Right hindlimb (tissue), 1 donor: ENCODE results near the gene YPEL5.
A peak's percentile ranks its signal among the peaks of the same experiment; 100 is the strongest.
"Not testable (repeated sequence)": the region's sequence is repeated elsewhere in the genome, so short reads cannot be mapped to it uniquely, and the experiment has no call there.

Source experiments
- DNase-seq: peaks from one replicate; pipeline ENCODE4 v3.0.0-alpha.2; 2018

YPEL5 gene

GRCh38 chr2:30146337-30147195 is at the start of gene YPEL5:
Gene YPEL5, plus strand, starts transcription at chr2:30147007. Its CDS starts 9,645 bp downstream, at chr2:30156652.
- DNase-seq = peak; percentile 100

DNA sequence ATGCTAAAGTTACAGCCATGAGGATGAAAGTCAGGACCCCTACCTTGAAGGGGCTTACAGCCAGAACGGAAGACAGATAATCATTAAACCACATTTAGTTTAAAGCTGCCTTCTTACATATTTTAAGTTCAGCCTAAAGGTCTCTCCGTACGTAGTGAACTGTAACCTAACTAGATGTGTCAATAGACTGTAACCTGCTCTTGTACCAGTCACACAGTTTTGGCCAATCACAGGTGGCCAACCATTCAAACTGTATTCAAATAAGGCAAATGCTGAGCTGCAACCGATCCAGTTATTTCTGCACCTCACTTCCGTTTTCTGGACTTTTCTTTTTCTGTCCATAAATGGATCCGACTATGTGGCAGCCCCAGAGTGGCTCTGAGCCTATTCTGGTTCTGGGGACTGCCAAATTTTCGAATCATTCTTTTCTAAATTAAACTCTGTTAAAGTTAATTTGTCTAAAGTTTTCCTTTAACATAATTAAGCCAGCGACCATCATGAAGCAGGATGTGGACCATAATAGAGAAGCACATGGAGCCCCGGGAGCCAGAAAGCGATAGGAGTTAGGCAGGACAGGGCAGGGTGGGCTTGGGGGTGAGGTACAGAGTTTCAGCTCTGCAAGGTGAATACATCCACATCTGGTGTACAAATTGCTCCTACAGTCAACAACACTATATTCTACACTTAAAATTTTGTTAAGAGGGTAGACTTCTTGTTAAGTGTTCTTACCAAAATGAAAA is 48.4 kb upstream of the YPEL5 start:
- no peak for DNase-seq

DNA sequence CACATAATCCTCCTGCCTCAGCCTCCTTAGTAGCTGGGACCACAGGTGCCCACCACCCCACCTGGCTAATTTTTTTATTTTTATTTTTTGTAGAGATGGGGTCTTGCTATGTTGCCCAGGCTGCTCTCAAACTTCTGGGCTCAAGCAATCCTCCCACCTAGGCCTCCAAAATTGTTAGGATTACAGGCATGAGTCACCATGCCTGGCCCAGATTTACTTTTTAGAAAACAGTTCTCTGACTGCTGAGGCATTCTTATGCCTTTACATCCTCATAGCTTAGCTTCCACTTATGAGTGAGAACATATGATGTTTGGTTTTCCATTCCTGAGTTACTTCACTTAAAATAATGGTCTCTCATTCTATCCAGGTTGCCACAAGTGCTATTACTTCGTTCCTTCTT is 47.4 kb upstream of the YPEL5 start:
- not testable (repeated sequence) for DNase-seq

- DNase-seq = not testable (repeated sequence)
These were observed 46.1 kb upstream of the YPEL5 start for GRCh38 chr2:30100691-30101090.

GRCh38 chr2:30104307-30104706 is 42.5 kb upstream of the YPEL5 start:
- peak; percentile 25 for DNase-seq

DNA sequence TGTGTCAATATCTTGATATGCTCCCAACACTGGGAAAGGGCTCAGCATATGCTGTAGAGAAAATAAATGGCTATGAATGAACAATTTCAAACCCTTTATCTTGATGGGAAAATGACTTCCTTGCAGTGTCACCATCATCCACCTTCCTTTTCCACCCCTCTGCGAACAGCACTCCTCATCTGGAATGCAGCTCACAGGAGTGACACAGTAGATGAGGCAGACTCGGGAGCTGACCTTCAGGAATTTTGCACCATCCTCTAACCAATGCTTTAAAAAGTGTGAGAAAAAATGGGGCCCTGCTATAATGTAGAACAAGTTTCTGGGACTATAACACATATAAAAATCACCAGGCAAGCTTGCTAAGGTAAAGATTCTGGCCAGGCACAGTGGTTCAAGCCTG is 41.3 kb upstream of the YPEL5 start:
- no peak for DNase-seq

GRCh38 chr2:30106543-30106942 is 40.3 kb upstream of the YPEL5 start:
- DNase-seq = no peak

- no peak for DNase-seq
These were observed 38.6 kb upstream of the YPEL5 start for GRCh38 chr2:30108192-30108591.

DNA sequence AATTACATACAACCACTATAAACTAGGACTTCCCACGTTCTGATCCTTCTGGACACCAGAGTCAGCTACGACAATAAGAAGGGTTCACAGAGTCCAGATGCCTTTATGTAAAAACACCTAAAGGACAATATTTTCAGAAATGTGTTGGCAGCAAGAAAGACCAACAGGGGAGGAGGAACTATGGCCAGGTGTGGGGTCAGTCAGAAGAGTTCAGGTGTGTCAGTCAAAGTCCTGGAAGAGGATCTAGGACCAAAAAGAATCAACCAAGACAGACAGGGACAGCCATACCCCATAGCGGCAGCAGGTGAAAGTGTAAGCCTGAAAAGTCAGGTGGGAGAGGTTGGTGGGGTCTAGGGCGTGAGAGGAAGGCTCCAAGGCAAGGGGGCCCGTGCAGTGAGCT is 38.0 kb upstream of the YPEL5 start:
- DNase-seq = no peak

DNA sequence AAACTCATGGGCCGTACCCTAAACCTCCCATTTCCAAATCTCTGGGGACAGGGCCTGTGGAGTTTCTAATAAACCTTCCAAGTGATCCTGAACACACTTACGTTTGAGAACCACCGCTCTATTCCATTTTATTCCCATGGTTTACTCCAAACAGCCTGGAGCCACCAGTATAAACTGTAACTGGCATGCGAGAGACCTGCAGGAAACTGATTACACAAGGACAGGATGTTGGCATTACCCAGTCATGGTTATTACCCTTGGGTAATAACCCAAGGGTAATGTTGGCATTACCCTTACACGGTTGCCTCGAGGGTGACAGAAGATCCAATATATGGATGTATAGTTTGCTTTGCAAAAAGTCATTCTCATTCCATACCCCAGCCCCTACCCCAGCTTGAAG is 37.0 kb upstream of the YPEL5 start:
- no peak for DNase-seq

DNA sequence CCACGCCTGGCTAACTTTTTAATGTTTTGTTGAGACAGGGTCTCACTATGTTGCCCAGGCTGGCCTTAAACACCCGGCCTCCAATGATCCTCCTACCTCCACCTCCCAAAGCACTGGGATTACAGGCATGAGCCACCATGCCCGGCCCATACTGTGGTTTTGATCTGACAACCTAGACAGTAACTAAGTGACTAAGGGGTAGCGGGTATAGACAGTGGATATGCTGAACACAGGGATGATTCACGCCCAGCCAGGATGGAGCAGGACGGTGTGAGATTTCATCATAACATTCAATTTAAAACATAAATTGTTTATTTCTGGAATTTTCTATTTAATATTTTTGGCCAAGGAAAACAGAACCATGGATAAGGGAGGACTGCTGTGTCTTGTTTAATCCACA is 36.0 kb upstream of the YPEL5 start:
- no peak for DNase-seq

DNA sequence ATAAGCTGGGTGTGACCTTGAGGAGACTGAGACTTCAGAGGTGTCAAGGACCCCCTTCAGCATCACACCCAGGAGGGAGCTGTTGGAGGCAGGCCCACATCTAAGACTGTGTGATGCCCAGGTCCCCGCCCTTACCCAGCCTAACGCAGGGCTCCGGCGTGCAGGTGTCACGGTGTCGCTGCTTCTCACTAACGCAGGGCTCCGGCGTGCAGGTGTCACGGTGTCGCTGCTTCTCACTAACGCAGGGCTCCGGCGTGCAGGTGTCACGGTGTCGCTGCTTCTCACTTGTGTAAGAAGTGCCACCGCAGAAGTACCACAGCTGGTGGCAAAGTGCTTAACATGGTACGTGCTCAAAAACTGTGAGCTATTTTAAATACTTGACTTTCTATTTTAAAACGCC is 35.6 kb upstream of the YPEL5 start:
- not testable (repeated sequence) for DNase-seq

- no peak for DNase-seq
These were observed 34.2 kb upstream of the YPEL5 start for GRCh38 chr2:30112561-30112960.

DNA sequence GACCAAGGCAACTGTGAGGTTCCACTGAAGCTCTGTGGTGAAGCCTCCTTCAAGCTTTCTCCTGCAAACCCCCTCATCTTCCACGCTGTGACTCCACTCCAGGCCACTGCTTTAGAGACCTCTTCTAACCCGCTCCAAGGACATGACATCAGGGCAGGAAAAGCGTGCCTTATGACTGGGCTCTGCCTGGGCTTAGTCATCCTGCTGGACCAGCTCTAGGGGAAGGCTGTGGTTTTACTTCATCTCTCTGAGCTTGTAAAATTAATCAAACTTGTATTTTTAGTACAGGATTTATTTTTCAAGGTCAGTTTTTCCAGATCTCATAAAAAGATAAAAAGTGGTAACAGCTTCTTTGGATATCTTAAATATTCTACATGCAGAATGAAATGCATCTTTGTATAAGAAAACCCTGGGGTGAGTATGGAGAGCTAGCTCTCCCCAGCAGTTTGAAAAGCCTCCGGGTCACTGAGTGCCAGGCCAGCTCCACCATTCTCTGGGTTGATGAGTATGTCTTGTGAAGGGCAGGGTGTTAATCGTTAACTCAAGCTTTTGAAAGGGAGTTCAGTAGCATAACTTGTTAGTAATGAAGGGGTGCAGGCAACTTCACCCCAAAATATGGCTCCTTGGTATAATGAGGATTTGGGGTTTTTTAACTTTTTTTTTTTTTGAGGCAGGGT is 33.1 kb upstream of the YPEL5 start:
- DNase-seq = no peak

DNA sequence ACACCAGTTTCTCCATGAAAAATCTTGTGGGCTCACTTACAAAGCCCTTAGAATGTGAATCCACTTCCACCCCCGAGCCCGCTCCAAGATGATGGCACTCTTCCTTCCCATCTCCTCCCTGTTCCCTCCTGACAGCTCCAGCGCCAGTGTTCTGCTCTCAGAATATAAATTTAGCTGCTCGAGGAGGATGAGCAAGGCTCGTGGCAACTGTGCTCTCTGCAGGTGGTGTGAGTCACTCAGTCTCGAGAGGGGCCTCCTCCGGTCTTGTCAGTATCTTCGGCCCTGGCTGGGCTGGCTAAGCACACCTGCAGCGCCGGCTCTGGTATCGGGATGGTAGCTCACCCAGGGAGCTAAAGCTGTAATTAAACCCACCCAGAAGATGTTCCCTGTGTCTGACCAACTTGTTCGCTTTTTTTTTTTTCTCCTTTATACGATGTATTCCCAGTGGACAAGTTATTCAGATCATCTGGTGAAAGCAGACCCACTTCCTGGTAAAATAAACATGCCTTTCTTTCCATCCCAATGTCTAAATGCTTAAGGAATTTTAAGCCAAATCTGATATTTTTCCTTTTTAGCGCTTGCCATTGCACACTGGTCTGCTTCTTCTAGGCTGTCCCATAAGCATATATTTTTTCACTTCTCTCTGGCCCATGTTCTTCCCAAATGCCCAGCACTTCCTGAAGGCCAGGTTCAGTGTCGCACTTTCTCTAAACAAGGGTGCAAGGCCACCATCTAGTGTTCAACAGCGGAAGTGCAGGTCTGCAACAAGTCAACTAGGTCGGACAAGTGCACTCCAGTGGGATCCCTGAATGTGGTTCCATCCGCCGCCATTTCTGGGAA is 31.4 kb upstream of the YPEL5 start:
- DNase-seq = peak; percentile 74

DNA sequence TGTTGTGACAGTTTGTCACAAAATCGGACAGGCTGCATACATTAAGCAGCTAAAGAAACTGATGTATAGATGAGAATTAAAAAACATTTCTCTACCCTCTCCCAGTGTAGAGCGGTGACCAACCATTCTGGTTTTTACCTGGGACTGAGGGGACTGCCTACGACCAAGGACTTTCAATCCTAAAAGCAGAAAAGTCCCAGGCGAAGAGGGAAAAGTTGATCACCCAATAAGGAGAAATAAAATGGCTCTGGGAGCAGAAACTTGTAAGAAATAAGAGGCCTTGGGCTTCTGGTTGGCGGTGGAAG is 30.9 kb upstream of the YPEL5 start:
- DNase-seq = no peak

- no peak for DNase-seq
These were observed 24.4 kb upstream of the YPEL5 start for GRCh38 chr2:30122362-30122761.

DNA sequence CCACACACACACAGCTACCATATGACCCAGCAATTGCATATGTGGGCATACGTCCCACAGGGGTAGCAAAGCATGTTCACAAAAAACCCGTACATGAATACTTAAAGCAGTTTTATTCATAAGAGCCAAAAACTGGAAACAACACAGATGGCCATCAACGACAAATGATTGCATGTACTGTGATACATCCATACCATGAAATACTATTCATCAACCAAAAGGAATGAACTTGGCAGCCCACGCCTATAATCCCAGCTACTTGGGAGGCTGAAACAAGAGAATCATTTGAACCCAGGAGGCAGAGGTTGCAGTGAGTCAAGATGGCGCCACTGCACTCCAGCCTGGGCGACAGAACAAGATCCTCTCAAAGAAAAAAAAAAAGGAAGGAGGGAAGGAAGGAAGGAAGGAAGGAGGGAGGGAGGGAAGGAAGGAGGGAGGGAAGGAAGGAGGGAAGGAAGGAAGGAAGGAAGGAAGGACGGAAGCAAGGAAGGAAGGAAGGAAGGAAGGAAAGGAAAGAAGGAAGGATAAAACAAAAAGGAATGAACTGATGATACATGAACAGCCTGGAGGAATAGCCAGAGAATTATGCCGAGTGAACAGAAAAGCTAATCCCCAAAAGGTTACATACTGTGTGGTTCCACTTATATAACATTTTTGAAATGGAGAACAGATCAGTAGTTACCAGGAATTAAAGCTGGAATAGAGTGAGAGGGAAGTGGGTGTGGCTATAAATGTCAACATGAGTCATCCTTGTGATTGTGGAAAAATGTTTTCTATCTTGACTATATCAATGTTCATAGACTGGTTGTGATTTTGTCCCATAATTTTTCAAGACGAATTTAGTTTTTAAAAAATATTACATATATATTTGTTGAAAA is 19.6 kb upstream of the YPEL5 start:
- DNase-seq = no peak

DNA sequence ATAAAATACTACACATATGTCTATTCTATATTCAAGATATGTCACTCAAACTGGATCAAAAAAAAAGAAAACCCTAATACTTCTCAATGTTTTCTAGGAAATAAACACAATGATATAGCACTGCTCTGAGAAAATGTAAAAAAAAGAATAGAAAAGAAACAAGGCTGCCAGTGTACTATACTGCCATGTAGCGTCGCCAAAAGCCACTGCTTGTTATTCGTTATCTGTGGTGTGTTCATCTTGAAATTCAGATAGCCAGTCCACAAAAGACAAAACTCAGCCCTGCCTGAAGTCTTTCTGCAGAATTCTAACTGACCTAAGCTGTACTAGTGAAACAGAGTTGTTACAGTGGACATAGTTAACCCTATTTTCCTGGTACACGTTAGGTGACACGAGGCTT is 12.2 kb upstream of the YPEL5 start:
- DNase-seq = no peak

- no peak for DNase-seq
These were observed 11.3 kb upstream of the YPEL5 start for GRCh38 chr2:30135541-30135940.

GRCh38 chr2:30136764-30137444 is 9.9 kb upstream of the YPEL5 start:
- no peak for DNase-seq
